Stimulated activated CD4-positive, alpha-beta T cell treated with anti-CD3 and anti-CD28 coated beads, Interleukin-15, amount 100 ng/mL, for 1 hour (primary cell): ENCODE data around the gene DOCK1.
"Not testable (repeated sequence)": the region's sequence is repeated elsewhere in the genome, so short reads cannot be mapped to it uniquely, and the experiment has no call there.

Experiments
- DNase-seq, 2 donors: peaks; one replicate each; pipeline ENCODE4 v3.0.0-alpha.2; 2020; ENCODE audit warnings: low read depth in 1 of 2, low spot score in 1 of 2

The DOCK1 gene

DNA sequence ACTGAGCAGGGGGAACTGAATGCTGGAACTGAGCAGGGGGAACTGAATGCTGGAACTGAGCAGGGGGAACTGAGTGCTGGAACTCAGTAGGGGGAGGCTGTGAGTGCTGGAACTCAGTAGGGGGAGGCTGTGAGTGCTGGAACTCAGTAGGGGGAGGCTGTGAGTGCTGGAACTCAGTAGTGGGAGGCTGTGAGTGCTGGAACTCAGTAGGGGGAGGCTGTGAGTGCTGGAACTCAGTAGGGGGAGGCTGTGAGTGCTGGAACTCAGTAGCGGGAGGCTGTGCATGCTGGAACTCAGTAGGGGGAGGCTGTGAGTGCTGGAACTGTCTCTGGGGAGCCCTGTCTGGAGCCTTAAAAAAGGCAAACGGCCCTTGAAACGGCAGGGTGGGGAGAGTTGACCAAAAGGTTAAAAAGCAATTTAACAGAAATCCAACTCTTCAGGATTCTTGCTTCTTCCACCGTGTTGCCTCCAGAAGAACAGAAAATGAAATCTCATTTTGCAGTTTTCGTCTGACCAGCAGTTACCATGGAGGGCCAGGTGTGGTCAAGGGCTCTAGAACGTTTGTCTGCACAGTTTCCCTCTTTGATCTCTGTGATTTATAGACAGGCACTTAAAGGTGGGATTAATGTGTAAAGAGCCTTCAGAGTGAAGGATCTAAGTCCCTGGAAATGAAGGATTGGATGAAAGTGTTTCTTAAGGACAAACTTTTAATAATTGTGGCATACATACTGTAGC, 19.1 kb downstream of the DOCK1 start:
- no peak for DNase-seq

DNA sequence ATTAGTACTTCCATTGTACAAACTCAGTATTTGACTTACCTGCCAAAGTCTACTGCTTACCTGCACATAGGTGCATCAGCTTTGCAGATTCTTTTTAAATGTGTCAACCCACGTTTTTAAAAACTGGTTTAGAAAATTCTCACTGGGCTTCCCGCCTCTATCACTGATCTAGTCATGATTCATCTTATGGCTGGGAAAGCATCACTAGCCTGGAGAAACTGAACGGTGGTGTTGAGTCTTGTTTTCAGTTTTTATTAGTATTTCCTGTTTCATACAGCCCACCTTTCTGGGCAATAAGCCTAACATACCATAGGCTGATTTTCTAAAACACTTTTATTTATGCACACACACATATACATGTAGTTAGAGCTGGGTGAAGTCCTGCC, 19.7 kb downstream of the DOCK1 start:
- no peak for DNase-seq

DNA sequence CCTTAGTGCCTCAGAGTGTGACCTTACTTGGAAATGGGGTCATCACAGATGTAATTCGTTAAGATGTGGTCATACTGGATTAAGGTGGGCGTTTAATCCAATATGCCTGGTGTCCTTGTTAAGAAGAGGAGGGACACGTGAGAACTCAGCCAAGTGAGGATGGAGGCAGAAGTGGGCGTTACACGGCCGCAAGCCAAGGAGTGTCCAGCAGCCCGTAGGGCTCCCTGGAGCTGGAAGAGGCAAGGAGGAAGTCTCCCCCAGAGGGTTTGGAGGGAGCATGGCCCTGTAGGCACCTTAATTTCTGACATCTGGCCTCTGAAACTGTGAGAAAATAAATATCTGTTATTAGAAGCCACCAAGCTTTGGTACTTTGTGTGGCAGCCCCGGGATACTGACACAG, 21.3 kb downstream of the DOCK1 start:
- DNase-seq: no peak

DNA sequence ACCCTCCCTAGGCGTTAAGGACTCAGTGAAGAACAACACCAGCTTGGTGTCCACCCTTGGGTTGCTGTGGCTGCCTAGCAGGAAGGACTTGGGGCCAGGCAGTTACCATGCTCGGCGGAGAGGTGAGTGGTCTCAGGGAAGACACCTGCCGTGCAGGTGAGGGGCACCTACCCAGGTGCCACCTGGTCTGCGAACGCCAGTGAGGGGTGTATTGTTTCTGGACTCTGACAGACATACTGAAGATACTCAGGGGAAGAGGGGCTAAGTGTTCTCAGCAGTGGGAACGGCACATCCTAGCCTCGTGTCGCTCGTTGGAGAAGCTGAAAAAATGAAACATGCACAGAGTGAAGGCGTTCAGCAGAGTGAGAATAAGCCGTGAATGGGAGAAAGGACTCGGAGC, 22.6 kb downstream of the DOCK1 start:
- no peak for DNase-seq

DNA sequence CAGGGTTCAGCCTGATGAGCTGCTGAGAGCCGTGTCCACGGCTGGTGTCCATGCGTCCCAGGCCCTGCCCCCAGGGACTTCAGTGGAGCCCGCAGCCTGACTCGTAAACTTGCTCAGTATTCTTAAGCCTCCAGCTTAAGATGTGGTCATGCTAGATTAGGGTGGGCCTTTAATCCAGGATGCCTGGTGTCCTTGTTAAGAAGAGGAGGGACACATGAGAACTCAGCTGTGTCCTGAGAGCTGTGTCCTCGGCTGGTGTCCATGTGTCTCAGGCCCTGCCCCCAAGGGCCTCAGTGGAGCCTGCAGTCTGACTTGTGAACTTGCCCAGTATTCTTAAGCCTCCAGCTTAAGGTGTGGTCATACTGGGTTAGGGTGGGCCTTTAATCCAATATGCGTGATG, 23.0 kb downstream of the DOCK1 start:
- DNase-seq: no peak

DNA sequence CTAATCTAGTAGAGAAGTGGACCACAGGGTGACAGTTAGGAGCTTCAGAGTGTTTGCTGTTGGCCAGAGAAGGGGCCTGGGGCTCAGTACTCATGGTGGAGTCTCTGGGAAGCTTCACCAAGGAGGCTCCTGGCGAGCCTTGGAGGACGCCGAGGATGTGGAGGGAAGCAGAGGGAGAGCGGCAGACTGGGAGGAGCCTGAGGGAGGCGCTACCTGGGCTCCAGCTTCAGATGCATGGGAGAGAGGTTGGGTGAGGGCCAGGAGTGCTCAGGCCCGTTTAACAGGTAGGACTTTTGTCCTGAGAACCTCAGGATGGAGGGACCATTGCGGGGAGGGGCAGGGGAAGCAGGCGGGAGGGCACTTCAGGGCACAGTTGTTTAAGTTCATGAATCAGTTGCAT, 24.2 kb downstream of the DOCK1 start:
- DNase-seq: no peak

DNA sequence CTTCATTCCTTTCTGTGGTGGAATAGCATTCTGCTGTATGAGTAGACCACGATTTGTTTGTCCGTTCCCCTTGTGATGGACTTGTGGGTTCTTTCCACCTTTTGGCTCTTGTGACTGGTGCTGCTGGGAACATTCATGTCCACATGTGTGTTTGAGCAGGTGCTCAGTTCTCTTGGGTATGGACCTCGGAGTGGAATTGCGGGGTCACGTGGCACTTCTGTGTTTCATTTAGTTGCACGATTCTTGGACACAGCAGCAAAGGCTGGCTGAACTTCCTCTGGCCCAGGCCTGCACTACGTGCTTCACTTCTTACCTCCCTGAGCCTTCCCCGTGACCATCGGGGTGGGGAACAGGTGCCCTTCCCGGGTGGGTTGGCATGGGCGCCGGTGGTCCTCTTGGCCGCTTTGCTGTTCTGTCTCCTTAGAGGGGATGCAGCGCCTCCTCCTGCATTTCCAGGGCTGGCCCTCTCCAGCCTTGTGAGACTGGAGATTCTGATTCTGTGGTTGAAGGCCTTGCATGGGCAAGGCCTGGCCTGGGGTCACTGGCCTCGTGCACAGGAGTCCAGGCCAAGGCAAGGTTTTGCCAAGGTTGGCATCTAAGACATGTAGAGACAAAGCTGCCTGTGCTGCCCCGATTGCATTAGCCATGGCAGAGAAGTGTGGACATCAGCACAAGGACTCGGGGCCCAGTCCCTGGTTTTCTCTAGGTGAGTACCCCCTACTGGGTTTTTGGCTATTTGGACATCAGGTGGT, 25.1 kb downstream of the DOCK1 start:
- DNase-seq: no peak

DNA sequence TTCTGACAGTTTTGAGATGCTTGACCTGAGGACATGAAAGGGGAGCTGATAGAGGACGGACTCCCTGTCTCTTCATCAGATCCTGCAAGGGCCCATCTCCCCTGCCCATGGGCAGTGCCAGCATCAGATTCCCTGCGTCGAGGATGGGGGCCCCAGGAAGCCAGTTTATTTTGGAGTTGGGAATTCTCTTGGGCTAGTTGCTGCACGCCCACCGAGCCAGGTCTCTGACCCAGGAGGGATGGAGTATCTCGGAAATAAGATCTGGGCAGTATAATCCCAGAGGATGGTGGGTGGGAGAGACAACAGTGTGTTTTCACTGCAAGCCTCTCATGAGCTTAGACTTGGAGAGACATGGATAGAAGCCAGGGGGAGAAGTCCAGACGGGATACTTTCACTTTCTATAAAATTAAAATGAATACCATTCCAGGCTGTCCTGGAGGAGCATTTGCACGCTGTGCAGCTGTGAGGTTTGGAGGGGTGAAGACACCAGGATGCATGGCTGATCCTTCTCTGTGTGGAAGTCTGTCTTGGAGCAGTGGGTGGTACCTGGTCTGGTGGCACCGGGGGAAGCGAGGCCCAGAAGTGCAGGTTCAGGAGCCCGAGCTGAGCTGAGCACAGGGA, 25.8 kb downstream of the DOCK1 start:
- DNase-seq: no peak

DNA sequence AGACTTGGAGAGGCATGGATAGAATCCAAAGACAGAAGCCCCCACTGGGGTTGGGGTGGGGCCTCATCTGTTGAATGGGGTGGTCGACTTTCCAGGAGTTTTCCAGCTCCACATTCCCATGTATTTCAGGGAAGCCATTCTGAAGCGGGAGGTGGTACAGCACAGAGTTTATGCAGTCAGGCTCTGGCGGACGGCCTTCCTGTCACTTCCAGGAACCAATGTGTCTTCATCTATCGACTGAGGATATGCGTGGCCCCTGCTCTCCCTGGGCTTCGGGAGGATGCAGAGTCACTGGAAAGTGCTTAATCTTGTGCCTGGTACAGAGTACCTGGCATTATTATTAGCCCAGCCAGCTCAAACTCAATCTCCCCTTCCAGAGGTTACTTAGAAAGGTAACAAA, 26.3 kb downstream of the DOCK1 start:
- DNase-seq: no peak

DNA sequence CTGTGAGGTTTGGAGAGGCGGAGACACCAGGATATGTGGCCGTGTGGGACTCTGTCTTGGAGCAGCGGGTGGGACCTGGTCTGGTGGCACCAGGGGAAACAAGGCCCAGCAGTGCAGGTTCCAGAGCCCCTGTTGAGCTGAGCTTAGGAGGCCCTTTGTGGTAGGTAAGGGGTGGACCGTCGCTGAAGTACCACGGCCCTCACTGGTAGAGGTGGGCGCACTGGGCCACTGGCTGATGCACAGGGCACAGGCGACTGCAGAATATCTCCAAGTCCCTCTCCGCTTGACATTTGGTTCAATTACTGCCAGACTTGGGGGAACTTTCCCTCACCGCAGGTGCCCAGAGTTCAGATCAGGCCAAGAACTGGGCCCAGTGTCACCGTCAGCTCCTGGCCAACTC, 27.3 kb downstream of the DOCK1 start:
- DNase-seq: no peak

DNA sequence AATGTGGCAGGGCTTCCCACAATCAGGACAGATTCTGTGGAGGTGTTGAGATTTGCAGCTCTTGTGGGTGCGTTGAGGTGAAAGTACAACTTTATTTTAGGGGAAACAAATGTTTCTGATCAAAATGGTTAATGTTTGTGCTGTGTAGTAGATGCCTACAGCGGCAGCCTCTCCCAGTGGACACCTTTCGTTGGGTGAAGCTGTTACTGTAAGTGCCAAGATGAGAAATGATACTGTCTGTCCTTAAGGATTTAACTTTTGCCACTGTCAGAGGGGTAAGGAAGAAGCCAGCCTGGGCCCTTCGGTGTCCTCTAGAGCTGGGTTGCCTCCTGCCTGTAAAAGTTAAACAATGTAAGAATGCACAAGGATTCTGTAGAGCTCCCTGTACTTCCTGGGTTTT, 27.9 kb downstream of the DOCK1 start:
- no peak for DNase-seq

DNA sequence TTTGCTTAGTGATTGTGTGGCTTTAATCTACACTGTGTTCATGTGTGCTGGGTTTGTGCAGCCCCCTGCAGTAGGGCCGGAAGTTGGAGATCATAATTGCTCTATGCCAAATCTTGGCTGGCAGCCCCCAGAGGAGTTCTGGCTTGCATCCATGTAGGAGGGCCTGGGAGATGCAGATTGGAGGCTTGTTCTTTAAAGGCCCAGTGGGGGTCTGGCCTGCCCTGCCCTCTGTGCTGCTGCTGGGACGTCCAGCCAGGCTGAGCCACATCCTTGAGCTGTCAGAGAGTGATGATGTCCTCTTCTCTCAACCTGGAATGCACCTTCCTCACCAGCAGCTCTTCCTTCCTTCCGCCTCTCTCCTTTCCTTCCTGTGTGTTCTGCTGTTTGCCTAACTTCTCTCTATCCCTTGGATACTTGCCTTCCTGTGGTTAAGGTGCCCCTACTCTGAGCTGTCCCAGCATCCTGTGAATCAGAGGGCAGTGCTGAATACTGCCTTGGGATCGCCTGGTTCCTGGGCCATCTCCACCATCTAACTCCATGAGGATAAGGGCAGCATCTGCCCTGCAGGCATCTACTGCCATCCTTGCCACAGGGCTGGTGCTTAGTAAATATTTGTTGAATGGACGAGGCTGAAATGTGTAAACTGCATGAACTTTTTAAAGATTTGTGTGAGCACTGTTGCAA, 30.2 kb downstream of the DOCK1 start:
- DNase-seq: no peak

DNA sequence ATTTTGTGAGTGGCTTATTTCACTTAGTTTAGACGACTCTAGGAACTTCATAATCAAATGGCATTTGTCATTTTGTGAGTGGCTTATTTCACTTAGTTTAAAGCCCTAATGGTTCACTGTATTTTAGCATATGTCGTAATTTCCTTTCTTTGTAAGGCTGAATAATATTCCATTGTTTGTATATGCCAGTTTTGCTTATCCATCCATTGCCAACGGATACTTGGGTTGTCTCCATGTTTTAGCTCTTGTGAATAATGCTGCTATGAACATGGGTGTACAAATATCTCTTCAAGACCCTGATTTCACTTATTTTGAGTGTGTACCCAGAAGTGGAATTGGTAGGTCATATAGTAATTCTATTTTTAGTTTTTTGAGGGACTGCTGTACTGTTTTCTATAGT, 31.8 kb downstream of the DOCK1 start:
- no peak for DNase-seq

DNA sequence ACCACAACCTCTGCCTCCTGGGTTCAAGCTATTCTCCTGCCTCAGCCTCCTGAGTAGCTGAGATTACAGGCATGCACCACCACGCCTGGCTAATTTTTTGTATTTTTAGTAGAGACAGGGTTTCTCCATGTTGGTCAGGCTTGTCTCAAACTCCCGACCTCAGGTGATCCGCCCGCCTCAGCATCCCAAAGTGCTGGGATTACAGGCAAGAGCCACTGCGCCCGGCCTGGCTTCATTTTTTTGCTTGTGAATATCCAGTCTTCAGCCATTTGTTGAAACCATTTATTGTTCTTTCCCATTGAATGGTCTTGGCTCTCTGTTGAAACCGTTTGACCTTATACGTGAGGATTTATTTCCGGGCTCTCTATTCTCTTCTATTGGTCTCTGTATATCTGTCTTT, 32.9 kb downstream of the DOCK1 start:
- not testable (repeated sequence) for DNase-seq

DNA sequence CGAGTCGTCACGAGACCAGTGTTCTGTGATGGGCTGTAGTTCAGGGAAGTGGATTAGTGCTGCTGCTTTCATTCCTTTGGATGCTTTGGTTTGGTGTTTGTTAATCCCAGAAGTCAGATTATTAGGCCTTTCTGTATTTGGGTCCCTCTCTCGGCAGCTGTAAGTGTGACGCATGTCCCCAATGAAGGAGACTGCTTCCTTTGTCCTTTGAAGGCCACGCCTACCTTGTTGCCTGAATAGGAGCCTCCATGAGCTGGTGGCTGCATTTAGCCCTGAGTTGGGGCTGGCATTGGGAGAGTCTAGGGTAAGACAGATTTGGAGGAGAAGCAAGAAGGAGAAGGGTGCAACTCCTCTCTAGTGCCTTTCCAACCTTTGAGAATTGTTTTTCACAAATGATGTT, 34.5 kb downstream of the DOCK1 start:
- no peak for DNase-seq

DNA sequence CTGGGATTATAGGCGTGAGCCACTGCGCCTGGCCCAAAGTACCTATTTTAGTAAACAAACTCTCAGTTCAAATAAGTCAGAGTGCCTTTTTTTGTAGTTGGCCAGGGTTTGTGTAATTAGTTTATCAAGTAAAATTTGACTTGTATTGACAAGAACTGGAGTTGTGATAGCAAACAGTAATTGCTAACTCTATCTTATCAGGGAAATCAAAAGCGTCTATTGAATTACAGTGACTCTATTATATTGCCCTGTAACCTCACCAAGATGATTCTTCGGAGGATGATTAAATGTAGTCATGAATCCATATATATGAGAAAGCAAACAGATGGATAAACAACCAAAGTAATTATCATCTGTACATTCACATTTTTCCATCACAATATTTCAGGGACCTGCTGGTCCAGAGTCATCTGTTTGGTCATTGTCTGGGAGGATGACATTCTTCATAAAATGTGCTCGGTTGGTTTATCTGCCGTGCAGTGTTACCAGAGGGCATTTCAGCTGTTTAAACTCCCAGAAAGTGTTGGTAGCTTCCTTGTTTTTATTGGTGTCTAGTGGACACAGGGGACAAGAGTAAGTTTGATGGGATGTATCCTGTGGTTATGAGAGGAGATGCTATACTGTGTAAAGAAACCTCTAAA, 35.6 kb downstream of the DOCK1 start:
- no peak for DNase-seq

DNA sequence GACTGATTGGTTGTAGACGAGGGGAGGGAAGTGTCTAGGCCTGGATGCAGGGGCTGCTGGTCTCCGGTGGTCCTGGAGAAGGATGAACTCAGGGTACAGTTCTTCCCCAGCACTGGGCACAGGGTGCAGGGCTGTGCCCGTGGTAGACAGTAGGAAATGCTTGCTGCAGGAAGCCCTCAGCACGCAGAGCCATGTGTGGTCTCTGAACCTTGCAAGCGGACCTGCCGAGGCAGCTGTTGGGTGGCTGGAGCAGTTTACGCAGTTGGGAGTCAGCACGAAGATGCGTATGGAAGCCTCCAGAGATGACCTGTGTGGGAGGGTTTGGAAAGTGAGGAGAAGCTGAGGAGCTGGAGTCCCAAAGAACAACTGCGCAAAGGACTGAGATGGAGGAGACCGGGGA, 39.0 kb downstream of the DOCK1 start:
- no peak for DNase-seq

DNA sequence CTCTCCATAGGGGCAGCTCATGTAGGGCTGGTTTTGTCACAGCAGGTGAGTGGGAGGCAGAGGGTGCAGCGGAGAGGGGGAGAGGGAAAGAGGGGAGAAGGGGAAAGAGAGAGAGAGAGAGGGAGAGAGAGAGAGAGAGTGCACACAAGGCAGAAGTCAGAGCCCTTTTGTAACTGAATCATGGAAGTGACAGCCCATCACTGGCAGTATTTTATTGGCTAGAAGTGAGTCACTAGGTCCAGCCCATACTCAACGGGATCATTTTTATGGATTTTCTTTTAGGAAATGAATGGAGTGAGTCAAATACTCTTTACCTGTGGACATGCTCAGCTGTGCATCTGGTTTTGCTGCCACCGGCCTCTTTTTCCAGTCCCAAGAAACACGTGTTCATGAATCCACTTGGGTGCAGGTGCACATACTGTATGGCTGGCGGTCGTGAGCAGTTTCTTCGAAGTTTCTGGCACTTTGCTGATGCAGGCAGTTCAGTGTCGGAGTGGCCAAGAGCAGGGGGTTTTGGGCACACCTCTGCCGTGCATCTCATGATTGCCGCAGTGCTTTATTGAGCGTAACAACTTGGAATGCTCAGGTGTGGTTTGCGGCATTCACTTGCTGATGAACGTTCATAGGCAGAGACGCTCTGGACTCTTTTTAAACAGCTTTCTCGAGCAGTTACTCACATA, 40.3 kb downstream of the DOCK1 start:
- DNase-seq: no peak

DNA sequence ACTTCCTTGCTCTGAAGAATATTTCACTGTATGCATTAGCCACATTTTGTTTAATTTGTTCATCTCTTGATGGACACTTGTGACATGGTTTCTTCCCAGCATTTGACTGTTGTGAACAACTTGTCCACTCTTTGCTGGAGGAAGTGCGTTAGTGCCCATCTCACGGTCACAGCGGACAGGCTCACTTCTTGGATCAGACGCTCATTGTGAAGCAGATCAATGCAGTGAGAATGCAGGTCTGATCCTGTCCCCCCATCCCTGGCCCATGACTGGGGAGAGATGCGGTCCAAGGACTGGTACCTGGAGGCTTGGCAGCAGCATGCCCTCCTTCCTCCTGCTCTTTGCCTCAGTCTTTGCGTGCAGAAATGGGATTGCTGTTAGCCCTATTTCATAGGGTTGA, 41.5 kb downstream of the DOCK1 start:
- DNase-seq: no peak

DNA sequence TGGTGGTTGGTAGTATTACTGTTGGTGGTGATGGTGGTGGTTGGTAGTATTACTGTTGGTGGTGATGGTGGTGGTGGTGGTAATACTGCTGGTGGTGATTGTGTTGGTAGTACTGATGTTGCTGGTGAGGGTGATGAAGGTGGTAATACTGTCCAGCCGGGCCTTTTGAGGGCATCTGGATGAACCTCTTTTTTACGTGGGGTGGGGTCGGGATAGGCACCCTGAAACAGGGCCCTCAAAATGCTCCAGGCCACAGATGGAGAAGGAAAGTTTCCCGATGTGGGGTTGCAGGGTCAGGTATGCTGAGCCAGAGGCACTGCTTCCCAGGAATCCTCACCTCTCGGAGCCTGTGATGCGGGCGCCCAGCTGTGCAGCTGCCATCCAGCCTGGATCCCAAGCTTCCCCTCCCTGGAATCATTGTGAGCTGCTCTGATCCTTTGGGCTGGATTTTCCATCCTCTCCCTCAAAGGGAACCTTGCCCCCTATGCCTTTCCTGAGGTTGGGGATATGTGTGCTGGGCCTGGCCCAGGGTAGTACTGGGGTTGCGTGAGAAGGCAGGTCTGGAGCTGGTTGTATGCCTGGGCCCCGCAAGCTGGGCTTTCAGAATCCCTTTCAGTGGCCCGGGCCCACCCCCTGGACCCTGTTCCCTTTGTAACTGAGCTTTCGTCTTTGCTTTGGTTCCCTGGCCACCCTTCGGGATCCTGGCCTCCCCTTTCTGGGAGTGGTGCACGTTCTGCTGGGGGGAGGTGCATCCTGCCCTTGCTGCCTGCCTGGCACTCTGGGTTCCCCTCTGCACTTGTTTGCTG, 43.3 kb downstream of the DOCK1 start:
- no peak for DNase-seq
